Nephron (organoid): Measurements from ENCODE around the gene ADAMTS12.

Experiments used
- H3K27ac Mint-ChIP-seq, 3 experiments: 2 replicates each; pipeline ENCODE4 v1.8.0; 2020; ENCODE audit warnings: mixed read lengths in 3 of 3, mild to moderate bottlenecking in 2 of 3, moderate library complexity in 1 of 3
- H3K27me3 Mint-ChIP-seq: 2 replicates; pipeline ENCODE4 v1.8.0; 2021; ENCODE audit warnings: low read depth, mild to moderate bottlenecking, moderate library complexity, mixed read lengths
- H3K36me3 Mint-ChIP-seq: 2 replicates; pipeline ENCODE4 v1.8.0; 2020; ENCODE audit warnings: low read depth, mixed read lengths
- H3K4me1 Mint-ChIP-seq: 2 replicates; pipeline ENCODE4 v1.8.0; 2020; ENCODE audit warnings: mixed read lengths
- H3K4me3 Mint-ChIP-seq, 3 experiments: 2 replicates each; pipeline ENCODE4 v1.8.0; 2020; ENCODE audit warnings: mild to moderate bottlenecking in 3 of 3, mixed read lengths in 3 of 3, moderate library complexity in 2 of 3
- H3K9me3 Mint-ChIP-seq: 2 replicates; pipeline ENCODE4 v1.8.0; 2020; ENCODE audit warnings: mixed read lengths
- TF ChIP-seq, protein P1 (sequence below), 3 experiments: fragments of 200-600 bp; sonication (generic); IDR thresholded peaks; one replicate each; pipeline ENCODE4 v1.5.0; 2021; ENCODE audit warnings: antibody characterized with exemption in 3 of 3; ENCODE audit not compliant: unreplicated experiment in 3 of 3

Gene ADAMTS12

DNA sequence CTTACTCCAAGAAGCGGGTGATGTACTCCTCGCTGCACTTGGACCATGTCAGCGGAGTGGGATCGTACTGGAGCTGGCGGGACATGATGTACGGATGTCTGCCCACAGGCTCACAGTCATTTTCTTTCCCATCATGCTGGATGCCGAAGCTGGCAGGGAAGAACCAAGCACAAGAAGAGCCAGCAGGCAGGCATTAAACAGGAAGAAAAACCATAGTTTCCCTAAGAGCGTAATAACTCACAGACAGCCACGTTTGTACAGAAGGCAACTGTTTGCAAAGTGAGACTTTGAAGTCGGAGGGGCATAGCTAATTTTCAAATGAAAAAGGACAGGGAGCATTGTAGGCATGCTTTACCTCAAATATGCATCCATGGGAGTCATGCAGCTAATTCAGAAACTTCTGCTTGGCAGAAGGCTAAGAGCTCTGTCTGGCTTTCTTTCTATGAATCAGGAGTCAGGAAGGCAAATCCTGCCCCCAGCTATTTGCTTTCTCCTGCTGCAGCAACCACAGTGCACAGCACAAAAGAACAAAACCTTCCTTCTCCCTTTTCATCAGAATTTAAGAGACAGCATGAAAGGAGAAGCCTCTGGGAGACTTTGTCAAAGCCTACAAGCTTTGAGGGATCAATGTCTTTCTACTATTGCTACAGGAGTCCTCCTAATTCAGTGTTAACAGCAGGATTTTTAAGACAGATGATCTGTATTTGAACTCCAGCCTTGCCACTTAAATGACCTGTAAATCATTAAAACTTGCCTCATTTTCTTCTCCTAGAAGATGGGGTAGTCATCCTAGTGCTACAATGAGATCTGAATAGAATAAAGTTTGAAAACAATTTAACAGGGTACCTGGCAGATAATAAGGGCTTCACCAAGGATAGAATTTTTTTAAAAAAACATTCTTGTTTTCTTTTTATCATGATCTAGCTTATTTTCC, 242.0 kb downstream of the ADAMTS12 start:
- Mint-ChIP-seq H3K27me3 (no peaks in the 10 kb centered on the region), H3K27ac (peak overlapping the region in 1 of 3 experiments; percentile 19), H3K36me3 (peaks cover 22% of the 10 kb centered on the region), H3K4me1 (no peaks in the 10 kb centered on the region), H3K9me3 (no peaks in the 10 kb centered on the region), H3K4me3 (no peak overlapping the region)
- TF ChIP-seq, protein P1, sequence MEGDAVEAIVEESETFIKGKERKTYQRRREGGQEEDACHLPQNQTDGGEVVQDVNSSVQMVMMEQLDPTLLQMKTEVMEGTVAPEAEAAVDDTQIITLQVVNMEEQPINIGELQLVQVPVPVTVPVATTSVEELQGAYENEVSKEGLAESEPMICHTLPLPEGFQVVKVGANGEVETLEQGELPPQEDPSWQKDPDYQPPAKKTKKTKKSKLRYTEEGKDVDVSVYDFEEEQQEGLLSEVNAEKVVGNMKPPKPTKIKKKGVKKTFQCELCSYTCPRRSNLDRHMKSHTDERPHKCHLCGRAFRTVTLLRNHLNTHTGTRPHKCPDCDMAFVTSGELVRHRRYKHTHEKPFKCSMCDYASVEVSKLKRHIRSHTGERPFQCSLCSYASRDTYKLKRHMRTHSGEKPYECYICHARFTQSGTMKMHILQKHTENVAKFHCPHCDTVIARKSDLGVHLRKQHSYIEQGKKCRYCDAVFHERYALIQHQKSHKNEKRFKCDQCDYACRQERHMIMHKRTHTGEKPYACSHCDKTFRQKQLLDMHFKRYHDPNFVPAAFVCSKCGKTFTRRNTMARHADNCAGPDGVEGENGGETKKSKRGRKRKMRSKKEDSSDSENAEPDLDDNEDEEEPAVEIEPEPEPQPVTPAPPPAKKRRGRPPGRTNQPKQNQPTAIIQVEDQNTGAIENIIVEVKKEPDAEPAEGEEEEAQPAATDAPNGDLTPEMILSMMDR (IDR thresholded peaks at IDR 0.05; ENCODE audit: unreplicated experiment in 3 of 3) = no peak

DNA sequence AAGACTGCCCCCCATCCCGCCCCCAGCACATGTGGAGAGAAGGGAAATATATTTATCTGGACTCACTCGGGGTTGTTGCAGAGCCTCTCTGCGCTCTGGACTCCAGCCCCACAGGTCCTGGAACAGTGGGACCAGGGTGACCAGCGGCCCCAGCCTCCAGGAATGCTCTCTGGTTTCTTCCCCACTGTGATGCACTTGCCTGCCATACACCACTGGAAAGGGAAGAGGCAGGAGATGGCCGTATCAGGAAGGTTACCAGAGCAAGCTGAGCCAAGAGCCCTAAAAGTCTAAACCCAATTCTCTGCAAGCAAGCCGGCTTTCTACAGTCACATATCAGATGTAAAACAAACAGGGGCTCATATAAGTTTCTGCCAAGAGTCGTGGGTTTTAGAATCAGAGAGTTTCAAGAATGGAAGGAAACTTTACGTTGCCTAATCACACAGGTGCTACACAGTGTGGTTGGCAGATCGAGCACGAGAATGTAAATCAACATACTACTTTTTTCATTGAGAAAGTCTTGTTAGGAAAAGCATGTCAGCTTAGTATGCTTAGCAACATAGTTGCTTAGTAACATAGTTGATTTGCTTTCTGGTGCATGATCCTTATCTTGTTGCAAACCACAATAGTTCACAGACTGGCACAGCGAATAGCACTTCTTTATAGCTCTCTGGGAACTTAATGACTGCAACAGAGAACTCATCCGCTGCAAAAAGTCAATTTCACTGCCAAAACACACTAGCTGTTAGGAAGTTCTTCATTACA, 249.9 kb downstream of the ADAMTS12 start:
- Mint-ChIP-seq H3K4me1 (no peaks in the 10 kb centered on the region), H3K27me3 (no peaks in the 10 kb centered on the region), H3K36me3 (peaks cover 41% of the 10 kb centered on the region), H3K9me3 (peaks cover 5% of the 10 kb centered on the region), H3K27ac (no peak overlapping the region), H3K4me3 (no peak overlapping the region)
- TF ChIP-seq, protein P1 (IDR thresholded peaks at IDR 0.05; ENCODE audit: unreplicated experiment in 3 of 3) = no peak

DNA sequence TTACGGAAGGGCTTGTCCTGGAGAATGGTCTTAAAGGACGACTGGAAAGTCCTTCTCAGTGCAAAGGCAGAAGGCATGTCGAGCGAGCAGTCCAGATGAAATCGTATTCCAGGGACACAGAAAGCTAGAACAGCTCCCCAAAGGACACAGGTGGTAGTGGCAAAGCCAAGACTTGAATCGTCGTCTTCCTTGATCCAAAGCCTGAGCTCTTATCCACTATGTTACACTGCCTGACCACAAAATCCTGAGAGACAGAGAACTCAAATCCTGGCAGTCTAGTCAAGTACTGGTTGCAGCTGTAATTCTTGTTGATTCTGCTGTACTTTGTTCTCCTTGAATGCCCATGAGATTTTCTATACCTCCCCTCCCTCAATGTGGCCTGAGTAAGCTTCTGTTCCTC, 252.3 kb downstream of the ADAMTS12 start:
- TF ChIP-seq, protein P1 (IDR thresholded peaks at IDR 0.05; ENCODE audit: unreplicated experiment in 3 of 3) = no peak

DNA sequence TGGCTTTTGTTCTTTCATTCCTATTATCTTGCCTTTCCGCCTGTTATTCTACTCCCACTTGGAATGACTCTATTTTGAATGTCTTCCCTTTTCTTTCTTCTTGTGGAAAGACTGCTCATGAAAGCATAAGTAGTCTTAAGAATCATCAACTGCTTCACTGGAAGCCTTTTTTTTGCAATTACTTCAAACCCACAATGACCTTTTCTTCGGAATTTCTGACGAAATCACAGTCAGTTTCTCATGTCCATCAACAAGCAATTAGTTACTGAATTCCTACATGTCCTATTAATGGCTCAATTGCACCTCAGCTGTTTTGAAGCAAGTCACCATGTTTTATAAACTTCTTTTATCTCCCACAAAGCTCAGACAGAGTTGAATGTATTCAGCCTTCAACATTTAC, 254.8 kb downstream of the ADAMTS12 start:
- H3K36me3 Mint-ChIP-seq = peaks cover 16% of the 10 kb centered on the region
- no peak overlapping the region for H3K27ac Mint-ChIP-seq
- H3K27me3 Mint-ChIP-seq = no peaks in the 10 kb centered on the region
- peaks cover 8% of the 10 kb centered on the region for H3K9me3 Mint-ChIP-seq
- TF ChIP-seq, protein P1 (IDR thresholded peaks at IDR 0.05; ENCODE audit: unreplicated experiment in 3 of 3) = no peak
- no peak overlapping the region for H3K4me3 Mint-ChIP-seq
- no peaks in the 10 kb centered on the region for H3K4me1 Mint-ChIP-seq

More for the DNA sequence above, 252.3 kb downstream of the ADAMTS12 start:
- Mint-ChIP-seq H3K27me3 (no peaks in the 10 kb centered on the region), H3K4me3 (no peak overlapping the region), H3K27ac (no peak overlapping the region), H3K4me1 (no peaks in the 10 kb centered on the region), H3K36me3 (peaks cover 31% of the 10 kb centered on the region), H3K9me3 (peaks cover 5% of the 10 kb centered on the region)

DNA sequence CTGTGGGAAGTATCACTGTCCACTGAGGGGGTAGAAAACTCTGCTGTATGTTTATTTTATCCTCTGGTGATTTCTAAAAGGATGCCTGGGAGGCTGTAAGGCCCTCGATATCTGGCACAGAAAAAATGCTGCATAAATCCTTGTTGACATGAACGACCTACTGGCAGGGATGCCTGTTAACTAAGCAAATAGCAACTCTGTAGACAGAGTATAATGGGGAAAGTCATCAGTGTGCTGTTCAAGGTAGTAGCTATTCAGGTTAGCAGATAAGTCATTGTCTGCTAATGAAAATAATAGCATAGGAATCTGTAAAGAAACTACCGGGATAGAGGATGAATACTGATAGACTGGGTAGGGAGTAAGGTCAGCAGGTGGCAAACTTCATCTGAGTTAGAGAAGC, 256.2 kb downstream of the ADAMTS12 start:
- TF ChIP-seq, protein P1 (IDR thresholded peaks at IDR 0.05; ENCODE audit: unreplicated experiment in 3 of 3) = no peak
- no peaks in the 10 kb centered on the region for H3K4me1 Mint-ChIP-seq
- H3K27ac Mint-ChIP-seq = no peak overlapping the region
- no peak overlapping the region for H3K4me3 Mint-ChIP-seq
- H3K36me3 Mint-ChIP-seq = peaks cover 16% of the 10 kb centered on the region
- peaks cover 10% of the 10 kb centered on the region for H3K9me3 Mint-ChIP-seq
- H3K27me3 Mint-ChIP-seq = no peaks in the 10 kb centered on the region
